Activated CD4-positive, CD25-positive, alpha-beta regulatory T cell treated with anti-CD3 and anti-CD28 coated beads, Interleukin-2, amount 50 U/mL, for 16 hours (primary cell): ENCODE results near the gene ING1.
"Not testable (repeated sequence)": the region's sequence is repeated elsewhere in the genome, so short reads cannot be mapped to it uniquely, and the experiment has no call there.

Experiments
- DNase-seq: peaks from one replicate; pipeline ENCODE4 v3.0.0-alpha.2; 2020; ENCODE audit warnings: low read depth, low spot score

The ING1 gene

GRCh38 chr13:110713642-110713952 is at the start of gene ING1:
Gene ING1 (plus strand): TSS chr13:110713700. CDS start chr13:110714150, 450 bp downstream.
- no peak for DNase-seq

- DNase-seq, result no peak
Measured at GRCh38 chr13:110664041-110664440, 49.5 kb upstream of the ING1 start.

GRCh38 chr13:110664673-110665072 is 48.8 kb upstream of the ING1 start:
- no peak for DNase-seq

- DNase-seq, result no peak
Measured at GRCh38 chr13:110665491-110666254, 47.8 kb upstream of the ING1 start.

GRCh38 chr13:110666255-110666533 is 47.3 kb upstream of the ING1 start:
- DNase-seq, result no peak

- DNase-seq, result no peak
Measured at GRCh38 chr13:110669036-110669435, 44.5 kb upstream of the ING1 start.

GRCh38 chr13:110669814-110670213 is 43.7 kb upstream of the ING1 start:
- not testable (repeated sequence) for DNase-seq

GRCh38 chr13:110676595-110677587 is 36.6 kb upstream of the ING1 start:
- no peak for DNase-seq

- DNase-seq, result no peak
Measured at GRCh38 chr13:110677731-110678545, 35.6 kb upstream of the ING1 start.

- no peak for DNase-seq
Measured at GRCh38 chr13:110680852-110681251, 32.6 kb upstream of the ING1 start.

GRCh38 chr13:110681868-110682550 is 31.5 kb upstream of the ING1 start:
- no peak for DNase-seq

- DNase-seq, result no peak
Measured at GRCh38 chr13:110682746-110683145, 30.8 kb upstream of the ING1 start.

GRCh38 chr13:110683203-110683883 is 30.2 kb upstream of the ING1 start:
- DNase-seq, result no peak

- DNase-seq, result no peak
Measured at GRCh38 chr13:110683921-110684320, 29.6 kb upstream of the ING1 start.

- no peak for DNase-seq
Measured at GRCh38 chr13:110684388-110685056, 29.0 kb upstream of the ING1 start.

- DNase-seq, result no peak
Measured at GRCh38 chr13:110685305-110686020, 28.0 kb upstream of the ING1 start.

GRCh38 chr13:110687736-110688135 is 25.8 kb upstream of the ING1 start:
- no peak for DNase-seq

GRCh38 chr13:110689041-110689440 is 24.5 kb upstream of the ING1 start:
- DNase-seq, result no peak

GRCh38 chr13:110689711-110690110 is 23.8 kb upstream of the ING1 start:
- DNase-seq, result no peak

- no peak for DNase-seq
Measured at GRCh38 chr13:110690516-110690915, 23.0 kb upstream of the ING1 start.
